ENCODE results near the gene UBE2D1. TPM values are rescaled to one million over a fixed set of nuclear protein-coding genes. Genes with fewer than 3 reads are reported as not detected.

The UBE2D1 gene
- total and polyA plus RNA-seq, 4 donors, result 10.6 to 17.8 (median 13.3) TPM

DNA sequence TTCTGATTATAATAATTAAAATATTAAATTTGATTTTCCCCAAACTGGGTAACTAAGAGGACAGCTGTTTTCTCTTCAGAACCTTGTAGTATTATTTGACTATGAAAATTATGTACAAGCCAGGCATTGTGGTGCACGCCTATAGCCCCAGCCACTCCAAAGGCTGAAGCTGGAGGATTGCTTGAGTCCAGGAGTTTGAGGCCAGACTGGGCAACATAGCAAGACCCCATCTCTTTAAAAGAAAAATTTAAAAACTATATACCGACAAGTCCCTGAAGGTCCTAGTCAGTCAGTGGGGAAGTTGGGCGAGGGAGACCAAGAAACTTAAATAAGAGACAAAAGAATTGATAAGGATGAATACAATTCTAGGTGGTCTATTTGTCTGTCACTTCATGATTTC, 27.1 kb upstream of the UBE2D1 start:
- Histone ChIP-seq H3K27ac (ENCODE audit: low read depth in 1 of 2, low read length in 2 of 2) (no peak overlapping the region), H3K4me3 (ENCODE audit: low read length in 2 of 2) (no peak overlapping the region), H3K27me3 (ENCODE audit: control insufficient read depth in 1 of 2, insufficient read depth in 2 of 2, low read length in 1 of 2) (no peaks in the 10 kb centered on the region), H3K36me3 (ENCODE audit: control insufficient read depth in 1 of 2, insufficient read depth in 2 of 2, low read length in 1 of 2) (no peaks in the 10 kb centered on the region), H3K4me1 (ENCODE audit: control insufficient read depth in 1 of 2, insufficient read depth in 2 of 2, low read length in 2 of 2) (no peaks in the 10 kb centered on the region), H3K9me3 (ENCODE audit: control insufficient read depth, low read length) (no peaks in the 10 kb centered on the region)
- DNase-seq, result no peak
- intact Hi-C loops (cut with DNase I), result no loop called here
- ATAC-seq (ENCODE audit: low FRiP score), result no peak
- WGBS, 2 donors, result 88 to 90% methylated on average over 3 of the region's 3 CpGs

GRCh38 chr10:58311026-58311425, 23.8 kb upstream of the UBE2D1 start:
- DNase-seq (no peak), ATAC-seq (ENCODE audit: low FRiP score) (no peak)
- no peak overlapping the region for H3K27ac ChIP-seq (ENCODE audit: low read depth in 1 of 2, low read length in 2 of 2)
- intact Hi-C loops (cut with DNase I), result no loop called here
- H3K27me3 ChIP-seq (ENCODE audit: control insufficient read depth in 1 of 2, insufficient read depth in 2 of 2, low read length in 1 of 2), result no peaks in the 10 kb centered on the region
- no peaks in the 10 kb centered on the region for H3K36me3 ChIP-seq (ENCODE audit: control insufficient read depth in 1 of 2, insufficient read depth in 2 of 2, low read length in 1 of 2)
- H3K9me3 ChIP-seq (ENCODE audit: control insufficient read depth, low read length), result no peaks in the 10 kb centered on the region
- H3K4me1 ChIP-seq (ENCODE audit: control insufficient read depth in 1 of 2, insufficient read depth in 2 of 2, low read length in 2 of 2), result no peaks in the 10 kb centered on the region
- no peak overlapping the region for H3K4me3 ChIP-seq (ENCODE audit: low read length in 2 of 2)

- DNase-seq, result no peak
- Histone ChIP-seq H3K4me3 (ENCODE audit: low read length in 2 of 2) (no peak overlapping the region), H3K27ac (ENCODE audit: low read depth in 1 of 2, low read length in 2 of 2) (no peak overlapping the region), H3K4me1 (ENCODE audit: control insufficient read depth in 1 of 2, insufficient read depth in 2 of 2, low read length in 2 of 2) (no peaks in the 10 kb centered on the region), H3K36me3 (ENCODE audit: control insufficient read depth in 1 of 2, insufficient read depth in 2 of 2, low read length in 1 of 2) (no peaks in the 10 kb centered on the region), H3K27me3 (ENCODE audit: control insufficient read depth in 1 of 2, insufficient read depth in 2 of 2, low read length in 1 of 2) (no peaks in the 10 kb centered on the region), H3K9me3 (ENCODE audit: control insufficient read depth, low read length) (no peaks in the 10 kb centered on the region)
- ATAC-seq (ENCODE audit: low FRiP score), result no peak
- intact Hi-C loops (cut with DNase I), result no loop called here
Measured at GRCh38 chr10:58316874-58317273, 17.9 kb upstream of the UBE2D1 start.

GRCh38 chr10:58318346-58318745, 16.5 kb upstream of the UBE2D1 start:
- Histone ChIP-seq H3K4me3 (ENCODE audit: low read length in 2 of 2) (no peak overlapping the region), H3K9me3 (ENCODE audit: control insufficient read depth, low read length) (no peaks in the 10 kb centered on the region), H3K36me3 (ENCODE audit: control insufficient read depth in 1 of 2, insufficient read depth in 2 of 2, low read length in 1 of 2) (no peaks in the 10 kb centered on the region), H3K27me3 (ENCODE audit: control insufficient read depth in 1 of 2, insufficient read depth in 2 of 2, low read length in 1 of 2) (no peaks in the 10 kb centered on the region), H3K27ac (ENCODE audit: low read depth in 1 of 2, low read length in 2 of 2) (no peak overlapping the region), H3K4me1 (ENCODE audit: control insufficient read depth in 1 of 2, insufficient read depth in 2 of 2, low read length in 2 of 2) (no peaks in the 10 kb centered on the region)
- DNase-seq, result no peak
- 50 to 60% methylated on average over 2 of the region's 2 CpGs for WGBS, 2 donors
- intact Hi-C loops (cut with DNase I), result no loop called here
- no peak for ATAC-seq (ENCODE audit: low FRiP score)

- Histone ChIP-seq H3K27me3 (ENCODE audit: control insufficient read depth in 1 of 2, insufficient read depth in 2 of 2, low read length in 1 of 2) (no peaks in the 10 kb centered on the region), H3K9me3 (ENCODE audit: control insufficient read depth, low read length) (no peaks in the 10 kb centered on the region), H3K4me3 (ENCODE audit: low read length in 2 of 2) (no peak overlapping the region), H3K36me3 (ENCODE audit: control insufficient read depth in 1 of 2, insufficient read depth in 2 of 2, low read length in 1 of 2) (no peaks in the 10 kb centered on the region), H3K4me1 (ENCODE audit: control insufficient read depth in 1 of 2, insufficient read depth in 2 of 2, low read length in 2 of 2) (no peaks in the 10 kb centered on the region), H3K27ac (ENCODE audit: low read depth in 1 of 2, low read length in 2 of 2) (no peak overlapping the region)
- intact Hi-C loops (cut with DNase I), result no loop called here
- ATAC-seq (ENCODE audit: low FRiP score) (no peak), DNase-seq (no peak)
- 85 to 96% methylated on average over 1 of the region's 1 CpG for WGBS, 2 donors
Measured at GRCh38 chr10:58319599-58319998, 15.2 kb upstream of the UBE2D1 start.

GRCh38 chr10:58320351-58321049, 14.3 kb upstream of the UBE2D1 start:
- Histone ChIP-seq H3K9me3 (ENCODE audit: control insufficient read depth, low read length) (no peaks in the 10 kb centered on the region), H3K4me3 (ENCODE audit: low read length in 2 of 2) (no peak overlapping the region), H3K27me3 (ENCODE audit: control insufficient read depth in 1 of 2, insufficient read depth in 2 of 2, low read length in 1 of 2) (no peaks in the 10 kb centered on the region), H3K36me3 (ENCODE audit: control insufficient read depth in 1 of 2, insufficient read depth in 2 of 2, low read length in 1 of 2) (no peaks in the 10 kb centered on the region), H3K4me1 (ENCODE audit: control insufficient read depth in 1 of 2, insufficient read depth in 2 of 2, low read length in 2 of 2) (no peaks in the 10 kb centered on the region), H3K27ac (ENCODE audit: low read depth in 1 of 2, low read length in 2 of 2) (no peak overlapping the region)
- WGBS, 2 donors, result 94 to 95% methylated on average over 4 of the region's 4 CpGs
- intact Hi-C loops (cut with DNase I), result no loop called here
- DNase-seq, result no peak
- no peak for ATAC-seq (ENCODE audit: low FRiP score)

DNA sequence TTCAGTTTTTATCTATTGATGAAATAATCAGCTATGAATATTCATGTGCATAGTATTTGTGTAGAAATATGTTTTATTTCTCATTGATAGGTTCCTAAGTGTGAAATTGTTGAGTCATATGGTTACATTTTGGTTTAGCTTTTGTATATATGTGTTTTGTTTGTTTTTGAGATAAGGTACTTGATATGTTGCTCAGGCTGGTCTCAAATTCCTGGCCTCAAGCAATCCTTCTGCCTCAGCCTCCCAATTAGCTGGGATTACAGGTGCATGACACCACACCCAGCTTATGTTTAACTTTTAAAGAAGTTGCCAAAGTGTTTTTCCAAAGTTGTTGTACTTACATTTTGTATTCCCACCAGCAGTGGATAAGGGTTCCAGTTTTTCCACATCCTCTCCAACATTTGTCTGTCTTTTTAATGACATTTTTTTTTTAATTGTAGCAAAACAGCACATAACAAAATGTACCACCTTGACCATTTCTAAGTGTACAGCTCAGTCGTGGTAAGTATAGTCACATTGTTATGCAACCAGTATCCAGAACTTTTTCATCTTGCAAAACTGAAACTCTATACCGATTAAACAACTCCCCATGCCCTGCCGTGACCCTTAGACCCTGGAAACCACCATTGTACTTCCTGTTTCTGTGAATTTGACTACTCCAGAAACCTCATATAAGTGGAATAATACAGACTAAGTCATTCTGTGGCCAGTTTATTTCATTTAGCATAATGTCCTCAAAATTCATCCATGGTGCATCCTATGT, 12.6 kb upstream of the UBE2D1 start:
- Histone ChIP-seq H3K9me3 (ENCODE audit: control insufficient read depth, low read length) (no peaks in the 10 kb centered on the region), H3K27ac (ENCODE audit: low read depth in 1 of 2, low read length in 2 of 2) (no peak overlapping the region), H3K4me3 (ENCODE audit: low read length in 2 of 2) (no peak overlapping the region), H3K27me3 (ENCODE audit: control insufficient read depth in 1 of 2, insufficient read depth in 2 of 2, low read length in 1 of 2) (no peaks in the 10 kb centered on the region), H3K4me1 (ENCODE audit: control insufficient read depth in 1 of 2, insufficient read depth in 2 of 2, low read length in 2 of 2) (no peaks in the 10 kb centered on the region), H3K36me3 (ENCODE audit: control insufficient read depth in 1 of 2, insufficient read depth in 2 of 2, low read length in 1 of 2) (no peaks in the 10 kb centered on the region)
- WGBS, 2 donors, result 60 to 65% methylated on average over 3 of the region's 3 CpGs
- DNase-seq (no peak), ATAC-seq (ENCODE audit: low FRiP score) (no peak)
- intact Hi-C loops (cut with DNase I), result no loop called here

GRCh38 chr10:58322835-58323209, 12.0 kb upstream of the UBE2D1 start:
- WGBS, 2 donors, result 29 to 59% methylated on average over 1 of the region's 1 CpG
- Histone ChIP-seq H3K4me3 (ENCODE audit: low read length in 2 of 2) (no peak overlapping the region), H3K36me3 (ENCODE audit: control insufficient read depth in 1 of 2, insufficient read depth in 2 of 2, low read length in 1 of 2) (no peaks in the 10 kb centered on the region), H3K4me1 (ENCODE audit: control insufficient read depth in 1 of 2, insufficient read depth in 2 of 2, low read length in 2 of 2) (no peaks in the 10 kb centered on the region), H3K27ac (ENCODE audit: low read depth in 1 of 2, low read length in 2 of 2) (no peak overlapping the region), H3K9me3 (ENCODE audit: control insufficient read depth, low read length) (no peaks in the 10 kb centered on the region), H3K27me3 (ENCODE audit: control insufficient read depth in 1 of 2, insufficient read depth in 2 of 2, low read length in 1 of 2) (no peaks in the 10 kb centered on the region)
- no peak for DNase-seq
- no peak for ATAC-seq (ENCODE audit: low FRiP score)
- intact Hi-C loops (cut with DNase I), result no loop called here

DNA sequence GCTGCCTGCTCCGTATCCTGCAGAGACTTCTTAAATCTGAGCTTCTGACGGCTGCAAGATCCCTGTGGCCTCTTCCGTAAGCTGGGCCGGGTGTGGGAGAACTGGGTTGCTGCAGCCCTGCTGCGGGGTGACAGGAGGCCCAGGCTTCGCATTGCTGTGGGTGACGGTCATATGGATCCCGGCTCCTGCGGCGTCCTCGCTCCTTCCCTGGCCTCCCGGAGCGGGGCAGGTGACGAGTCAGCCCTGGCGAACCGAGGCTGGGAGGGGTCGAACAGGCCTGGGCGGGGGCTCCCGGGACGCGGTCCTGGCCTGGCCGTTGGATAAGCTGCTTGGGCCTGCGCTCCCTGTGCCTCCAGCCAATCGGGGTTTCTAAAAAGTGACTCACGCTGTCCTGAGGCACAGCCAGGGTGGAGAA, 7.8 kb upstream of the UBE2D1 start:
- WGBS, 2 donors, result 11 to 16% methylated on average over 25 of the region's 25 CpGs
- Histone ChIP-seq H3K4me3 (ENCODE audit: low read length in 2 of 2) (no peak overlapping the region), H3K27me3 (ENCODE audit: control insufficient read depth in 1 of 2, insufficient read depth in 2 of 2, low read length in 1 of 2) (no peaks in the 10 kb centered on the region), H3K36me3 (ENCODE audit: control insufficient read depth in 1 of 2, insufficient read depth in 2 of 2, low read length in 1 of 2) (no peaks in the 10 kb centered on the region), H3K9me3 (ENCODE audit: control insufficient read depth, low read length) (no peaks in the 10 kb centered on the region), H3K27ac (ENCODE audit: low read depth in 1 of 2, low read length in 2 of 2) (no peak overlapping the region), H3K4me1 (ENCODE audit: control insufficient read depth in 1 of 2, insufficient read depth in 2 of 2, low read length in 2 of 2) (no peaks in the 10 kb centered on the region)
- intact Hi-C loops (cut with DNase I), result no loop called here
- DNase-seq (peak; percentile 78 to 83), ATAC-seq (ENCODE audit: low FRiP score) (peak; percentile 91)

Data from aorta (tissue), 5 donors.